Left ventricle myocardium inferior (tissue), 1 donor: ENCODE data around the gene SERPINB6. TPM values are rescaled to one million over a fixed set of nuclear protein-coding genes. Genes with fewer than 3 reads are reported as not detected.

Experiments
- DNase-seq: peaks from one replicate; pipeline ENCODE4 v3.0.0-alpha.2; 2020
- H3K27ac ChIP-seq: fragments of 200-600 bp; replicated peaks from 2 replicates; pipeline ENCODE4 v1.8.0; 2021
- H3K27me3 ChIP-seq: fragments of 200-600 bp; 2 replicates; pipeline ENCODE4 v1.8.0; 2021; ENCODE audit warnings: low read depth
- H3K36me3 ChIP-seq: fragments of 200-600 bp; 2 replicates; pipeline ENCODE4 v1.8.0; 2021
- H3K4me1 ChIP-seq: fragments of 200-600 bp; 2 replicates; pipeline ENCODE4 v1.8.0; 2021
- H3K4me3 ChIP-seq: fragments of 200-600 bp; 2 replicates; pipeline ENCODE4 v1.8.0; 2021; ENCODE audit warnings: mild to moderate bottlenecking, moderate library complexity
- H3K9me3 ChIP-seq: fragments of 200-600 bp; replicated peaks from 2 replicates; pipeline ENCODE4 v1.8.0; 2021
- intact Hi-C: fragments of 100-400 bp; cut with micrococcal nuclease; formaldehyde crosslinking; loops from one replicate; pipeline ENCODE4 v1.11.0; 2022
- total RNA-seq: library from RNA; stranded (reverse); fragmentation: NEBNext Ultra II Directional; extraction: Animal tissue kit (Norgen Biotek cat#: 25700); gene quantifications from one replicate; pipeline ENCODE4 v1.2.1, GENCODE V29; 2021
- TF ChIP-seq, protein P1 (sequence below): fragments of 200-600 bp; IDR thresholded peaks from 2 replicates; pipeline ENCODE4 v1.8.0; 2021; ENCODE audit warnings: antibody characterized with exemption, mild to moderate bottlenecking, borderline replicate concordance
- donor health status: DM: no; HTN: yes; CAD: no; lungs with severe emphysema.

SERPINB6 gene
- total RNA-seq, 1 donor from 2014 or later, result 233 TPM

GRCh38 chr6:2984738-2985406 is 13.5 kb upstream of the SERPINB6 start:
- no peaks in the 10 kb centered on the region for H3K27me3 ChIP-seq
- no peaks in the 10 kb centered on the region for H3K9me3 ChIP-seq
- TF ChIP-seq, protein P1, sequence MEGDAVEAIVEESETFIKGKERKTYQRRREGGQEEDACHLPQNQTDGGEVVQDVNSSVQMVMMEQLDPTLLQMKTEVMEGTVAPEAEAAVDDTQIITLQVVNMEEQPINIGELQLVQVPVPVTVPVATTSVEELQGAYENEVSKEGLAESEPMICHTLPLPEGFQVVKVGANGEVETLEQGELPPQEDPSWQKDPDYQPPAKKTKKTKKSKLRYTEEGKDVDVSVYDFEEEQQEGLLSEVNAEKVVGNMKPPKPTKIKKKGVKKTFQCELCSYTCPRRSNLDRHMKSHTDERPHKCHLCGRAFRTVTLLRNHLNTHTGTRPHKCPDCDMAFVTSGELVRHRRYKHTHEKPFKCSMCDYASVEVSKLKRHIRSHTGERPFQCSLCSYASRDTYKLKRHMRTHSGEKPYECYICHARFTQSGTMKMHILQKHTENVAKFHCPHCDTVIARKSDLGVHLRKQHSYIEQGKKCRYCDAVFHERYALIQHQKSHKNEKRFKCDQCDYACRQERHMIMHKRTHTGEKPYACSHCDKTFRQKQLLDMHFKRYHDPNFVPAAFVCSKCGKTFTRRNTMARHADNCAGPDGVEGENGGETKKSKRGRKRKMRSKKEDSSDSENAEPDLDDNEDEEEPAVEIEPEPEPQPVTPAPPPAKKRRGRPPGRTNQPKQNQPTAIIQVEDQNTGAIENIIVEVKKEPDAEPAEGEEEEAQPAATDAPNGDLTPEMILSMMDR, result no peak
- no peak overlapping the region for H3K27ac ChIP-seq
- H3K4me3 ChIP-seq, result no peak overlapping the region
- intact Hi-C loops, result no loop called here
- no peak for DNase-seq
- peaks cover 55% of the 10 kb centered on the region for H3K4me1 ChIP-seq
- no peaks in the 10 kb centered on the region for H3K36me3 ChIP-seq

- Histone ChIP-seq H3K9me3 (no peaks in the 10 kb centered on the region), H3K27ac (peak overlapping the region; percentile 74), H3K27me3 (no peaks in the 10 kb centered on the region), H3K4me3 (no peak overlapping the region), H3K36me3 (no peaks in the 10 kb centered on the region), H3K4me1 (peaks cover 50% of the 10 kb centered on the region)
- DNase-seq, result no peak
- TF ChIP-seq, protein P1, result no peak
- intact Hi-C loops, result no loop called here
These were observed 11.2 kb upstream of the SERPINB6 start for GRCh38 chr6:2982426-2983117.

DNA sequence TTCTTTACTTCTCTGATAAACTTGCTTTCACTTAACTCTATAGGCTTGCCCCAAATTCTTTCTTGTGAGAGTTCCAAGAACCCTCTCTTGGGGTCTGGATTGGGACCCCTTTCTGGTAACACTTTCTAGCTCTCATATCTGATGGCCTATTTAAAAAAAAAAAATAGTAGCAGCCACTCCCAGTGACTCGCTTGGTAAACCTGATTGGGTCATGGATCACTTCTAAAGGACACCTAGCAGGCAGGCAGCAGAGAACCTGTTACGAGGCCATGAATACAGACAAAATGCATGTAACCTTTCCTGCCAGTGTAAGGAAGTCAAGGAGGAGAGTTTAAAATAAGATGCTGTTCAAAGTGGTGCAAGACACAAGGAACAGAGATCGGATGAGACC is 9.1 kb upstream of the SERPINB6 start:
- Histone ChIP-seq H3K4me3 (no peak overlapping the region), H3K9me3 (no peaks in the 10 kb centered on the region), H3K27ac (peak overlapping the region; percentile 74), H3K4me1 (peaks cover 41% of the 10 kb centered on the region), H3K36me3 (no peaks in the 10 kb centered on the region), H3K27me3 (no peaks in the 10 kb centered on the region)
- intact Hi-C loops, result no loop called here
- TF ChIP-seq, protein P1, result no peak
- DNase-seq, result no peak

- Histone ChIP-seq H3K4me3 (no peak overlapping the region), H3K36me3 (no peaks in the 10 kb centered on the region), H3K27me3 (no peaks in the 10 kb centered on the region), H3K27ac (peak overlapping the region; percentile 74), H3K9me3 (no peaks in the 10 kb centered on the region), H3K4me1 (peaks cover 41% of the 10 kb centered on the region)
- TF ChIP-seq, protein P1, result no peak
- no peak for DNase-seq
- intact Hi-C loops, result no loop called here
These were observed 8.6 kb upstream of the SERPINB6 start for GRCh38 chr6:2979819-2980464.

GRCh38 chr6:2978923-2979322 is 7.6 kb upstream of the SERPINB6 start:
- Histone ChIP-seq H3K27ac (no peak overlapping the region), H3K27me3 (no peaks in the 10 kb centered on the region), H3K9me3 (no peaks in the 10 kb centered on the region), H3K4me1 (peaks cover 41% of the 10 kb centered on the region), H3K4me3 (no peak overlapping the region), H3K36me3 (no peaks in the 10 kb centered on the region)
- DNase-seq, result no peak
- TF ChIP-seq, protein P1, result no peak
- intact Hi-C loops, result no loop called here
